IMR-90 (cell line): ENCODE measurements around the gene TRIM22. TPM values are rescaled to one million over a fixed set of nuclear protein-coding genes. Genes with fewer than 3 reads are reported as not detected.

Source experiments
- ATAC-seq: fragments of 200-7000 bp; cut with Tn5 transposase; 2 replicates; pipeline ENCODE4 v1.9.1; 2020; ENCODE audit warnings: low read depth, mild to moderate bottlenecking, moderate library complexity
- BruUV-seq: library from RNA; stranded (reverse); fragments of 400-500 nt; replicated peaks from 2 replicates; lab custom pipeline; 2021; lab: Mats Ljungman, UMichigan
- CTCF ChIA-PET: fragments of 300-600 bp; formaldehyde crosslinking; extraction: SDS; loops from one replicate; lab custom pipeline; 2021; ENCODE audit warnings: antibody characterized with exemption; lab: Yijun Ruan, JAX
- POLR2A ChIA-PET: fragments of 300-600 bp; sonication (Branson Sonifier 250); formaldehyde crosslinking; loops from one replicate; lab custom pipeline; 2022; ENCODE audit warnings: antibody characterized with exemption; ENCODE audit not compliant: unreplicated experiment; lab: Charles Lee
- DNase-seq: peaks from one replicate; pipeline ENCODE4 v3.0.0; 2013
- H2AFZ ChIP-seq: replicated peaks from 2 replicates; pipeline ENCODE3; 2013; ENCODE audit warnings: low read length, mild to moderate bottlenecking; ENCODE audit not compliant: poor library complexity
- H2AK5ac ChIP-seq: 2 replicates; pipeline ENCODE4 v1.6.1; 2013; ENCODE audit warnings: low read depth, low read length, inconsistent platforms
- H2AK9ac ChIP-seq: replicated peaks from 2 replicates; pipeline ENCODE3; 2013; ENCODE audit warnings: mild to moderate bottlenecking, low read depth, low read length, moderate library complexity; ENCODE audit not compliant: poor library complexity
- H2BK120ac ChIP-seq: 2 replicates; pipeline ENCODE4 v1.6.1; 2013; ENCODE audit warnings: low read depth, low read length, inconsistent platforms
- H2BK15ac ChIP-seq: 3 replicates; pipeline ENCODE4 v1.6.1; 2013; ENCODE audit warnings: low read depth, low read length, inconsistent platforms
- H2BK20ac ChIP-seq: 2 replicates; pipeline ENCODE4 v1.6.1; 2013; ENCODE audit warnings: low read depth, mild to moderate bottlenecking, inconsistent platforms, low read length, moderate library complexity
- H2BK5ac ChIP-seq: 2 replicates; pipeline ENCODE4 v1.6.1; 2013; ENCODE audit warnings: mild to moderate bottlenecking, low read depth, low read length, inconsistent platforms; ENCODE audit not compliant: poor library complexity, severe bottlenecking
- H3K14ac ChIP-seq: replicated peaks from 2 replicates; pipeline ENCODE4 v1.6.1; 2013; ENCODE audit warnings: low read depth, low read length, inconsistent platforms
- H3K18ac ChIP-seq: 2 replicates; pipeline ENCODE4 v1.6.1; 2013; ENCODE audit warnings: low read depth, low read length, control low read depth
- H3K23ac ChIP-seq: 2 replicates; pipeline ENCODE4 v1.6.1; 2013; ENCODE audit warnings: low read depth, low read length, inconsistent platforms
- H3K27ac ChIP-seq: 2 replicates; pipeline ENCODE4 v1.5.1; 2013; ENCODE audit warnings: mild to moderate bottlenecking, control low read depth, low read length; ENCODE audit not compliant: insufficient read depth
- H3K27me3 ChIP-seq: 2 replicates; pipeline ENCODE4 v1.6.1; 2013; ENCODE audit warnings: low read length; ENCODE audit not compliant: control insufficient read depth, insufficient read depth
- H3K36me3 ChIP-seq: 2 replicates; pipeline ENCODE4 v1.6.1; 2013; ENCODE audit warnings: low read length, mixed read lengths; ENCODE audit not compliant: control insufficient read depth, insufficient read depth
- H3K4ac ChIP-seq: 2 replicates; pipeline ENCODE4 v1.6.1; 2013; ENCODE audit warnings: low read depth, low read length, inconsistent platforms
- H3K4me1 ChIP-seq: 2 replicates; pipeline ENCODE4 v1.6.1; 2013; ENCODE audit warnings: low read length, mixed read lengths; ENCODE audit not compliant: control insufficient read depth, insufficient read depth
- H3K4me2 ChIP-seq: 2 replicates; pipeline ENCODE4 v1.6.1; 2013; ENCODE audit warnings: low read depth, mild to moderate bottlenecking, control low read depth, low read length, moderate library complexity
- H3K4me3 ChIP-seq: 2 replicates; pipeline ENCODE4 v1.5.1; 2013; ENCODE audit warnings: low read depth, mild to moderate bottlenecking, control low read depth, low read length, moderate library complexity; ENCODE audit not compliant: insufficient read depth
- H3K56ac ChIP-seq: 2 replicates; pipeline ENCODE4 v1.6.1; 2013; ENCODE audit warnings: low read length, inconsistent platforms; ENCODE audit not compliant: insufficient read depth; ENCODE audit errors: extremely low read depth
- H3K79me1 ChIP-seq, 2 experiments: 2 replicates each; pipeline ENCODE4 v1.6.1; 2013; ENCODE audit warnings: low read length in 2 of 2, inconsistent platforms in 1 of 2, low read depth in 1 of 2
- H3K9ac ChIP-seq: 2 replicates; pipeline ENCODE4 v1.6.1; 2013; ENCODE audit warnings: low read depth, low read length, control low read depth
- H3K9me1 ChIP-seq: 2 replicates; pipeline ENCODE4 v1.6.1; 2013; ENCODE audit warnings: low read length, inconsistent platforms; ENCODE audit not compliant: insufficient read depth
- H3K9me3 ChIP-seq: 2 replicates; pipeline ENCODE4 v1.6.1; 2013; ENCODE audit warnings: low read length; ENCODE audit not compliant: control insufficient read depth, insufficient read depth
- H4K20me1 ChIP-seq: 2 replicates; pipeline ENCODE4 v1.6.1; 2013; ENCODE audit warnings: low read length, inconsistent platforms; ENCODE audit not compliant: insufficient read depth
- H4K5ac ChIP-seq: 2 replicates; pipeline ENCODE4 v1.6.1; 2013; ENCODE audit warnings: mild to moderate bottlenecking, low read depth, low read length, control low read depth
- H4K8ac ChIP-seq, 2 experiments: 2 replicates each; pipeline ENCODE4 v1.6.1; 2013; ENCODE audit warnings: low read depth in 2 of 2, low read length in 2 of 2, control low read depth in 1 of 2, inconsistent platforms in 1 of 2
- H4K91ac ChIP-seq: 2 replicates; pipeline ENCODE4 v1.6.1; 2013; ENCODE audit warnings: low read depth, low read length, inconsistent platforms; ENCODE audit not compliant: insufficient read depth
- ELK1 ChIP-seq: fragments of 150-350 bp; IDR thresholded peaks from 2 replicates; pipeline ENCODE4 v1.6.1; 2016; ENCODE audit warnings: low read depth, mild to moderate bottlenecking, low read length, moderate library complexity, borderline replicate concordance
- RCOR1 ChIP-seq: IDR thresholded peaks from 2 replicates; pipeline ENCODE4 v1.6.1; 2012; ENCODE audit warnings: mild to moderate bottlenecking, low read length, improper control_type of control experiment; ENCODE audit not compliant: insufficient replicate concordance
- SMC3 ChIP-seq: fragments of 150-350 bp; IDR thresholded peaks from 2 replicates; pipeline ENCODE4 v1.6.1; 2016; ENCODE audit warnings: low read depth, mild to moderate bottlenecking, antibody characterized with exemption, low read length, moderate library complexity
- WGBS, 2 experiments: methylation state at CpG; one replicate each; pipeline versions ENCODE4 v1.1.5 to v1.1.7; 2013; ENCODE audit warnings: missing lambda C conversion rate in 2 of 2; ENCODE audit not compliant: insufficient read length in 1 of 2; ENCODE audit errors: extremely low coverage in 2 of 2; 5-methylcytosine and 5-hydroxymethylcytosine counted together
- dilution Hi-C: fragments of 300-500 bp; cut with HindIII; formaldehyde crosslinking; loops from one replicate; pipeline ENCODE4 v1.14.3; 2018; ENCODE audit warnings: low sequenced_read_pairs; ENCODE audit not compliant: unreplicated experiment
- in situ Hi-C: fragments of 300-500 bp; cut with MboI; formaldehyde crosslinking; loops from 3 replicates; pipeline ENCODE4 v1.14.3; 2019; ENCODE audit warnings: low sequenced_read_pairs, inconsistent platforms, mixed read lengths
- intact Hi-C: fragments of 100-400 bp; cut with micrococcal nuclease; formaldehyde crosslinking; loops from 2 replicates; pipeline ENCODE4 v1.10.0; 2022
- polyA plus RNA-seq, 3 experiments: library from polyadenylated mRNA; depleted of rRNA; stranded (reverse); fragments of >200 nt; gene quantifications; 2 replicates each; pipeline ENCODE4 v1.2.3, GENCODE V29; 2012; ENCODE audit warnings: low replicate concordance in 1 of 3
- total RNA-seq: library from RNA; depleted of rRNA; stranded (reverse); fragments of >200 nt; gene quantifications from 2 replicates; pipeline ENCODE4 v1.2.3, GENCODE V29; 2012

Gene TRIM22
- total and polyA plus RNA-seq, 2 of the 4 experiments (the other 2 are of a cell fraction), result 43.6 to 46.8 TPM

GRCh38 chr11:5698281-5698680 is 8.7 kb downstream of the TRIM22 start:
- no peaks in the 10 kb centered on the region for H4K20me1 ChIP-seq
- ChIA-PET CTCF (no interaction called here), POLR2A (no interaction called here)
- no peak overlapping the region for H2AK9ac ChIP-seq
- no peak overlapping the region for H2BK120ac ChIP-seq
- in situ Hi-C loops (loop anchor here (25.0 kb wide), 1 partner anchor 664 kb away; no protein-coding TSS in a partner anchor), intact Hi-C loops (no loop called here), dilution Hi-C loops (no loop called here)
- H3K9ac ChIP-seq, result no peak overlapping the region
- no peak overlapping the region for H2AK5ac ChIP-seq
- H2BK15ac ChIP-seq, result no peak overlapping the region
- WGBS, 2 experiments, result no CpG with 5 or more reads among the region's 7 CpGs
- H3K9me3 ChIP-seq, result no peaks in the 10 kb centered on the region
- no peaks in the 10 kb centered on the region for H3K4me1 ChIP-seq
- no peak overlapping the region for H2BK5ac ChIP-seq
- TF ChIP-seq SMC3 (no peak), ELK1 (no peak), RCOR1 (no peak)
- H3K36me3 ChIP-seq, result peaks cover 21% of the 10 kb centered on the region
- H3K27ac ChIP-seq, result no peak overlapping the region
- no peak overlapping the region for H3K4me2 ChIP-seq
- ATAC-seq, result no peak
- H2BK20ac ChIP-seq, result no peak overlapping the region
- no peak overlapping the region for H3K23ac ChIP-seq
- H3K79me1 ChIP-seq, result peaks cover 3 to 5% of the 10 kb centered on the region in 2 experiments; a peak in 1 of 4 replicates
- no peak overlapping the region for H3K4me3 ChIP-seq
- no peak overlapping the region for H3K4ac ChIP-seq
- H3K27me3 ChIP-seq, result no peaks in the 10 kb centered on the region
- no peak overlapping the region for H2AFZ ChIP-seq
- H3K18ac ChIP-seq, result no peak overlapping the region
- no peak overlapping the region for H4K8ac ChIP-seq
- no peak overlapping the region for H4K5ac ChIP-seq
- H4K91ac ChIP-seq, result no peak overlapping the region
- BruUV-seq, result no TSS peak
- H3K14ac ChIP-seq, result no peak overlapping the region
- no peak overlapping the region for H3K56ac ChIP-seq
- peaks cover 4% of the 10 kb centered on the region; the same call in 1 of the 2 replicates for H3K9me1 ChIP-seq
- no peak for DNase-seq
